ENCODE data around the gene RNASE7.

RNASE7 gene

GRCh38 chr14:21069388-21070082, 27.4 kb downstream of the RNASE7 start:
- no peak for DNase-seq

GRCh38 chr14:21070083-21070609, 28.0 kb downstream of the RNASE7 start, which contains the start of gene ARHGEF40:
TSS of gene ARHGEF40 (plus strand) at chr14:21070304. CDS start at chr14:21070397, 93 bp downstream.
- DNase-seq = no peak

GRCh38 chr14:21070610-21071224, 28.6 kb downstream of the RNASE7 start:
- peak; percentile 59 for DNase-seq

GRCh38 chr14:21071225-21072030, 29.3 kb downstream of the RNASE7 start:
- peak; percentile 82 for DNase-seq

- peak; percentile 17 for DNase-seq
These were observed 29.9 kb downstream of the RNASE7 start for GRCh38 chr14:21072031-21072473.

- no peak for DNase-seq
These were observed 30.7 kb downstream of the RNASE7 start for GRCh38 chr14:21072781-21073339.

GRCh38 chr14:21073921-21074320, 31.8 kb downstream of the RNASE7 start:
- DNase-seq = no peak

- DNase-seq = no peak
These were observed 32.5 kb downstream of the RNASE7 start for GRCh38 chr14:21074398-21075272.

GRCh38 chr14:21075719-21076437, 33.7 kb downstream of the RNASE7 start:
- DNase-seq = no peak

- DNase-seq = no peak
These were observed 35.5 kb downstream of the RNASE7 start for GRCh38 chr14:21077672-21078071.

GRCh38 chr14:21078287-21078686, 36.1 kb downstream of the RNASE7 start:
- no peak for DNase-seq

GRCh38 chr14:21078726-21079125, 36.6 kb downstream of the RNASE7 start:
- DNase-seq = no peak

- no peak for DNase-seq
These were observed 39.5 kb downstream of the RNASE7 start for GRCh38 chr14:21081521-21082142.

- no peak for DNase-seq
These were observed 41.6 kb downstream of the RNASE7 start for GRCh38 chr14:21083565-21084325.

GRCh38 chr14:21084396-21084795, 42.2 kb downstream of the RNASE7 start:
- no peak for DNase-seq

- DNase-seq = peak; percentile 81
These were observed 43.1 kb downstream of the RNASE7 start for GRCh38 chr14:21084998-21085853.

- DNase-seq = no peak
These were observed 44.7 kb downstream of the RNASE7 start for GRCh38 chr14:21086908-21087293.

GRCh38 chr14:21087294-21088091, 45.3 kb downstream of the RNASE7 start:
- DNase-seq = peak; percentile 89

Measured in NCI-H226 (cell line).